Spleen (tissue), 11 donors: ENCODE results near the gene MECR. TPM values are rescaled to one million over a fixed set of nuclear protein-coding genes. Genes with fewer than 3 reads are reported as not detected.

Experiments used
- DNase-seq: peaks from one replicate; pipeline ENCODE4 v3.0.0-alpha.2; 2020
- H3K27ac ChIP-seq, 8 donors: fragments of 200-600 bp; sonication (generic) in 7 of 8; 1 replicate in 4 of 8; 2 replicates in 4 of 8; pipeline versions ENCODE4 v1.5.0 to v1.8.0; 2016 to 2021; ENCODE audit warnings: inconsistent platforms in 4 of 8, mild to moderate bottlenecking in 4 of 8, moderate library complexity in 1 of 8
- H3K27me3 ChIP-seq, 7 donors: fragments of 200-600 bp; sonication (generic) in 6 of 7; replicated peaks in 1 of 7; 1 replicate in 4 of 7; 2 replicates in 3 of 7; pipeline versions ENCODE4 v1.5.0 to v1.8.0; 2016 to 2021; ENCODE audit warnings: inconsistent platforms in 3 of 7, mild to moderate bottlenecking in 1 of 7
- H3K36me3 ChIP-seq, 6 donors: fragments of 200-600 bp; sonication (generic) in 5 of 6; 1 replicate in 4 of 6; 2 replicates in 2 of 6; pipeline versions ENCODE4 v1.5.0 to v1.8.0; 2016 to 2021; ENCODE audit warnings: inconsistent platforms in 2 of 6
- H3K4me1 ChIP-seq, 6 donors: fragments of 200-600 bp; sonication (generic) in 5 of 6; 1 replicate in 3 of 6; 2 replicates in 3 of 6; pipeline versions ENCODE4 v1.5.0 to v1.8.0; 2016 to 2021; ENCODE audit warnings: inconsistent platforms in 3 of 6
- H3K4me3 ChIP-seq, 8 donors: fragments of 200-600 bp; sonication (generic) in 7 of 8; 1 replicate in 4 of 8; 2 replicates in 4 of 8; pipeline versions ENCODE4 v1.5.0 to v1.8.0; 2016 to 2021; ENCODE audit warnings: inconsistent platforms in 4 of 8, mild to moderate bottlenecking in 4 of 8, moderate library complexity in 2 of 8
- H3K9me3 ChIP-seq, 8 donors: fragments of 200-600 bp; sonication (generic) in 7 of 8; 1 replicate in 4 of 8; 2 replicates in 4 of 8; pipeline versions ENCODE4 v1.5.0 to v1.8.0; 2016 to 2021; ENCODE audit warnings: inconsistent platforms in 4 of 8
- POLR2A ChIP-seq, 3 donors: fragments of 450-650 bp; IDR thresholded peaks; one replicate each; pipeline ENCODE4 v1.5.1; 2017; ENCODE audit warnings: antibody characterized with exemption in 3 of 3, mild to moderate bottlenecking in 1 of 3
- POLR2AphosphoS5 ChIP-seq, 3 donors: sonication (generic); formaldehyde crosslinking; IDR thresholded peaks; one replicate each; pipeline ENCODE4 v1.5.1; 2017; ENCODE audit warnings: antibody characterized with exemption in 3 of 3
- WGBS, 5 donors: extraction: QIAGEN DNeasy Blood & Tissue Kit in 3 of 5; methylation state at CpG; one replicate each; pipeline versions ENCODE4 v1.1.5 to v1.1.7; 2013 to 2018; 5-methylcytosine and 5-hydroxymethylcytosine counted together
- intact Hi-C: fragments of 100-400 bp; cut with DNase I; formaldehyde crosslinking; loops from one replicate; pipeline ENCODE4 v1.15.0; 2023; ENCODE audit warnings: low total_unique reads
- polyA plus RNA-seq, 3 donors: library from polyadenylated mRNA; stranded (reverse); fragments of 200-250 nt; gene quantifications; one replicate each; pipeline ENCODE4 v1.2.1, GENCODE V29; 2013
- total RNA-seq, 7 donors: library from RNA; depleted of rRNA in 3 of 7; stranded (reverse); fragments of >200 nt in 3 of 7; fragmentation: NEBNext Ultra II Directional in 4 of 7; extraction: Animal tissue kit (Norgen Biotek cat#: 25700) in 4 of 7; gene quantifications; one replicate each; pipeline versions ENCODE4 v1.1.0 to v1.2.1, GENCODE V29; 2016 to 2021
- TF ChIP-seq, protein P1 (sequence below), 11 experiments: fragments of 200-600 bp in 7 of 11; fragments of 450-650 bp in 4 of 11; sonication (generic) in 4 of 11; IDR thresholded peaks in 8 of 11; conservative IDR thresholded peaks in 3 of 11; 1 replicate in 7 of 11; 2 replicates in 4 of 11; pipeline versions ENCODE4 v1.4.0 to v1.8.0; 2016 to 2021; ENCODE audit warnings: antibody characterized with exemption in 11 of 11, inconsistent platforms in 4 of 11, mild to moderate bottlenecking in 1 of 11
- donor health status: healthy with polysubstance abuse.
- donor health status: DM: no; HTN: no; CAD: no; lungs with moderate emphysema.
- donor health status: DM: no; HTN: no; CAD: no.
- donor health status: Bipolar disorder and iron deficiency.
- donor health status: healthy.
- donor health status: DM: no; HTN: no; CAD: no.
- donor health status: DM: yes; HTN: yes; CAD: no.

Gene MECR
- total and polyA plus RNA-seq, 10 donors = 6.4 to 25.4 (median 14.7) TPM

DNA sequence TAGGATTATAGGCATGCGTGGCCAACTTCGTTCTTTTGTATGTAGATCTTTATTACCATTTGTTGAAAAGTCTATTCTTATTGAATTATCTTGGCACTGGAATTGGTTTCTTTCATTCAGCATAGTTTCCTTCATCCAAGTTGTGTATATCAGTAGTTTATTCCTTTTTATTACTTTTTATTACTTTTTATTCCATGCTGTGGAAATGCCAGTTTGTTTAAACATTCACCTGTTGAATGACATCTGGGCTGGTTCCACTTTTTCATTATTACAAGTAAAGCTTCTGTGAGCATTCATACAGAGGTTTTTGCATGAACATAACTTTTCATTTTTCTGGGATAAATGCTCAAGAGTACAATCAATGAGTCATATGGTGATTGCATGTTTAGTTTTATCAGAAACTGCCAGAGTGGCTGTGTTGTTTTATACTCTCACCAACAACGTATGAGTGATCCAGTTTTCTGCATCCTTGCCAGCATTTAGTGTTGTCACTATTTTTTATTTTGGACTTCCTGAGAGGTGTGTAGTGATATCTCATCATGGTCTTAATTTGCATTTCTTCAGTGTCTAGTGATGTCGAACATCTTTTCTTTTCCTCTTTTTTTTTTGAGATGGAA, 34.1 kb upstream of the MECR start:
- Histone ChIP-seq H3K27me3 (peaks cover 0 to 89% (median 21%) of the 10 kb centered on the region in 7 donors), H3K4me1 (peaks cover 0 to 10% (median 5%) of the 10 kb centered on the region in 6 donors), H3K36me3 (no peaks in the 10 kb centered on the region), H3K4me3 (no peak overlapping the region), H3K27ac (no peak overlapping the region), H3K9me3 (peaks cover 0 to 4% (median 0%) of the 10 kb centered on the region in 8 donors)
- TF ChIP-seq POLR2A (IDR thresholded peaks at IDR 0.05) (no peak), POLR2AphosphoS5 (IDR thresholded peaks at IDR 0.05) (no peak)
- TF ChIP-seq, protein P1, sequence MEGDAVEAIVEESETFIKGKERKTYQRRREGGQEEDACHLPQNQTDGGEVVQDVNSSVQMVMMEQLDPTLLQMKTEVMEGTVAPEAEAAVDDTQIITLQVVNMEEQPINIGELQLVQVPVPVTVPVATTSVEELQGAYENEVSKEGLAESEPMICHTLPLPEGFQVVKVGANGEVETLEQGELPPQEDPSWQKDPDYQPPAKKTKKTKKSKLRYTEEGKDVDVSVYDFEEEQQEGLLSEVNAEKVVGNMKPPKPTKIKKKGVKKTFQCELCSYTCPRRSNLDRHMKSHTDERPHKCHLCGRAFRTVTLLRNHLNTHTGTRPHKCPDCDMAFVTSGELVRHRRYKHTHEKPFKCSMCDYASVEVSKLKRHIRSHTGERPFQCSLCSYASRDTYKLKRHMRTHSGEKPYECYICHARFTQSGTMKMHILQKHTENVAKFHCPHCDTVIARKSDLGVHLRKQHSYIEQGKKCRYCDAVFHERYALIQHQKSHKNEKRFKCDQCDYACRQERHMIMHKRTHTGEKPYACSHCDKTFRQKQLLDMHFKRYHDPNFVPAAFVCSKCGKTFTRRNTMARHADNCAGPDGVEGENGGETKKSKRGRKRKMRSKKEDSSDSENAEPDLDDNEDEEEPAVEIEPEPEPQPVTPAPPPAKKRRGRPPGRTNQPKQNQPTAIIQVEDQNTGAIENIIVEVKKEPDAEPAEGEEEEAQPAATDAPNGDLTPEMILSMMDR (IDR thresholded peaks at IDR 0.05 in 8 of 11, conservative IDR thresholded peaks at IDR 0.05 in 3 of 11) = no peak
- intact Hi-C loops = no loop called here
- 80 to 92% (median 84%) methylated on average over 4 of the region's 4 CpGs for WGBS, 5 donors
- no peak for DNase-seq

DNA sequence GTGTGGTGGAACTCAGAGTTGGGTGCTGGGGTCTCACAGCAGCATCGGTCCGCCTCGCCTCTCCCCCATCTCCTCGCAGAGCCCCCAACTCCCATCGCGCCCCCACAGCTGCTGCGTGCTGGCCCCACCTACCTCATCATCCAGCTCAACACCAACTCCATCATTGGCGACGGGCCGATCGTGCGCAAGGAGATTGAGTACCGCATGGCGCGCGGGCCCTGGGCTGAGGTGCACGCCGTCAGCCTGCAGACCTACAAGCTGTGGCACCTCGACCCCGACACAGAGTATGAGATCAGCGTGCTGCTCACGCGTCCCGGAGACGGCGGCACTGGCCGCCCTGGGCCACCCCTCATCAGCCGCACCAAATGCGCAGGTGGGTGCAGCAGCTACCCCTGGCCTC, 29.8 kb upstream of the MECR start:
- peaks cover 0 to 78% (median 38%) of the 10 kb centered on the region in 7 donors for H3K27me3 ChIP-seq
- DNase-seq = no peak

DNA sequence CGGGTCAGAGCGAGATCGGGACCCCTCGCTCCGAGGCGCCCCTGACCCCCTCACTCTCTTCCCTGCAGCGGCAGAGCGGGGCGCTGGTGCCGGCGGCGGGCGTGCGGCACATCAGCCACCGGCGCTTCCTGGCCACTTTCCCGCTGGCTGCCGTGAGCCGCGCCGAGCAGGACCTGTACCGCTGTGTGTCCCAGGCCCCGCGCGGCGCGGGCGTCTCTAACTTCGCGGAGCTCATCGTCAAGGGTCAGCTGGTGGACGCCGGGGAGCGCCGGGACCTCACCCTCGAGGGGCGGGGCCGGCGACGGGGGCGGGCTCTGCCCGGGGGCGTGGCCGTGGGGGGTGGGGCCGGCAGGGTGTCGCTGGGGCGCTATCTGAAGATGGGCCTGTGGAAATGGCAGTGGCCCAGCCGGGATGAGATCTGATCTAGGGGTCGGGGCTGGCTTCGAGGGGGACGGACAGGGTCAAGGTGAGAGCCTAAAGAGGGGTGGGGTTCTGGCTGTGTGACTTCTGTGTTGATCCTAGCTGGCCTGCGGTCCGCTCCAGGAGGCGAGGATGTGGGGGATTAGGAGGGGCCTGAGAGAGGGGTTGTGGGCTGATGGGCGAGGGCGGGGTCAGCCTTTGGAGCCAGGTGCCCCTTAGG, 29.2 kb upstream of the MECR start:
- Histone ChIP-seq H3K27ac (no peak overlapping the region), H3K9me3 (peaks cover 0 to 4% (median 0%) of the 10 kb centered on the region in 8 donors), H3K27me3 (peaks cover 0 to 72% (median 38%) of the 10 kb centered on the region in 7 donors), H3K4me3 (peak overlapping the region; percentile 19 to 78 (median 52)), H3K4me1 (peaks cover 7 to 25% (median 16%) of the 10 kb centered on the region in 6 donors), H3K36me3 (no peaks in the 10 kb centered on the region)
- TF ChIP-seq POLR2AphosphoS5 (IDR thresholded peaks at IDR 0.05) (peak in 2 of 3 donors; percentile 24 to 38), POLR2A (IDR thresholded peaks at IDR 0.05) (no peak)
- intact Hi-C loops = no loop called here
- WGBS, 5 donors = 1 to 9% (median 3%) methylated on average over 15 to 56 of the region's 56 CpGs
- DNase-seq = no peak

More for the DNA sequence above, 29.8 kb upstream of the MECR start:
- no peaks in the 10 kb centered on the region for H3K36me3 ChIP-seq
- H3K4me1 ChIP-seq = peaks cover 7 to 25% (median 16%) of the 10 kb centered on the region in 6 donors
- H3K9me3 ChIP-seq = peaks cover 0 to 4% (median 0%) of the 10 kb centered on the region in 8 donors
- no peak for TF ChIP-seq POLR2A (IDR thresholded peaks at IDR 0.05)
- TF ChIP-seq, protein P1 (IDR thresholded peaks at IDR 0.05 in 8 of 11, conservative IDR thresholded peaks at IDR 0.05 in 3 of 11) = no peak
- no peak for TF ChIP-seq POLR2AphosphoS5 (IDR thresholded peaks at IDR 0.05)
- WGBS, 5 donors = 23 to 61% (median 36%) methylated on average over 10 to 29 of the region's 29 CpGs
- intact Hi-C loops = no loop called here
- H3K27ac ChIP-seq = no peak overlapping the region
- peak overlapping the region in 3 of 8 donors; percentile 50 to 78 (median 52) for H3K4me3 ChIP-seq

GRCh38 chr1:29258976-29259801, 28.5 kb upstream of the MECR start:
- no peak for DNase-seq
- Histone ChIP-seq H3K4me3 (peak overlapping the region; percentile 19 to 78 (median 52)), H3K36me3 (no peaks in the 10 kb centered on the region), H3K27ac (no peak overlapping the region), H3K9me3 (no peaks in the 10 kb centered on the region), H3K4me1 (peaks cover 7 to 25% (median 16%) of the 10 kb centered on the region in 6 donors), H3K27me3 (peaks cover 0 to 68% (median 38%) of the 10 kb centered on the region in 7 donors)
- no peak for TF ChIP-seq POLR2A (IDR thresholded peaks at IDR 0.05)
- peak in 1 of 3 donors; percentile 23 for TF ChIP-seq POLR2AphosphoS5 (IDR thresholded peaks at IDR 0.05)
- 7 to 17% (median 10%) methylated on average over 6 to 38 of the region's 38 CpGs for WGBS, 5 donors
- intact Hi-C loops = no loop called here
